Type B pancreatic cell (in vitro differentiated cells): ENCODE measurements around the gene HEG1. TPM values are rescaled to one million over a fixed set of nuclear protein-coding genes. Genes with fewer than 3 reads are reported as not detected.

Experiments used
- DNase-seq: peaks from one replicate; pipeline ENCODE4 v3.0.0; 2021; ENCODE audit warnings: mixed read lengths; ENCODE audit not compliant: unreplicated experiment; ENCODE audit errors: extremely low spot score
- H3K27ac Mint-ChIP-seq: 2 replicates; pipeline ENCODE4 v1.8.0; 2021; ENCODE audit warnings: mild to moderate bottlenecking, mixed read lengths
- H3K27me3 Mint-ChIP-seq: 2 replicates; pipeline ENCODE4 v1.8.0; 2021; ENCODE audit warnings: mixed read lengths
- H3K36me3 Mint-ChIP-seq: 2 replicates; pipeline ENCODE4 v1.8.0; 2021; ENCODE audit warnings: mixed read lengths
- H3K4me1 Mint-ChIP-seq: one replicate; pipeline ENCODE4 v1.8.0; 2021; ENCODE audit warnings: mixed read lengths; ENCODE audit not compliant: unreplicated experiment
- H3K4me3 Mint-ChIP-seq: 2 replicates; pipeline ENCODE4 v1.8.0; 2021; ENCODE audit warnings: mild to moderate bottlenecking, mixed read lengths
- H3K9me3 Mint-ChIP-seq: 2 replicates; pipeline ENCODE4 v1.8.0; 2021; ENCODE audit warnings: mixed read lengths
- total RNA-seq: library from RNA; stranded (reverse); gene quantifications from 2 replicates; pipeline ENCODE4 v1.2.1, GENCODE V29; 2021; ENCODE audit warnings: low replicate concordance
- TF ChIP-seq, protein P1 (sequence below): fragments of 200-600 bp; sonication (generic); conservative IDR thresholded peaks from 2 replicates; pipeline ENCODE4 v1.5.0; 2021; ENCODE audit warnings: antibody characterized with exemption, mild to moderate bottlenecking

HEG1 gene
- total RNA-seq, 1 donor from 2014 or later: 43.1 TPM

DNA sequence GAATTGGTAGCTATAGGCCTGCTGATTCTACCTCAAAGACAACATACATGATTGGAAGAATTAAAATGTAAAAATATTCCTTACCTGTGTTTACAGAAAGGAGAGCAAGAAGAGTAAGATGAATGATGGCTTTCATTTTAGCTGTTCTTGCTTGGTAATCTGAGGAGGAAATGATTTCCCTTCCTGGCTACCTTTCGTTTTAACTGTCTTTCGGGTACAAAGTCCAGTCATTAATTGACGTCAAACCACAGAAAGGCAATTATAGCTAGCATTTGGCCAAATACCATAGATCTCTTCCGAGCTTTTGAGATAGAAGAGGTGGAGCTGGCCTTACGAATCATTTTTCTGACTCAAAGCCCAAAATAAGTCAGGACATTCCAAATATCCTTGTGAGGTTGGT is 121.2 kb downstream of the HEG1 start, which contains the start of gene MUC13:
Gene MUC13 (minus strand): TSS at position 175 of the 400 bp plus-strand sequence. CDS start 39 bp downstream, at position 136.
- no peaks in the 10 kb centered on the region for H3K9me3 Mint-ChIP-seq
- H3K27ac Mint-ChIP-seq: peak within 1 kb of the TSS; percentile 30
- no peaks in the 10 kb centered on the region for H3K36me3 Mint-ChIP-seq
- DNase-seq: no peak
- TF ChIP-seq, protein P1, sequence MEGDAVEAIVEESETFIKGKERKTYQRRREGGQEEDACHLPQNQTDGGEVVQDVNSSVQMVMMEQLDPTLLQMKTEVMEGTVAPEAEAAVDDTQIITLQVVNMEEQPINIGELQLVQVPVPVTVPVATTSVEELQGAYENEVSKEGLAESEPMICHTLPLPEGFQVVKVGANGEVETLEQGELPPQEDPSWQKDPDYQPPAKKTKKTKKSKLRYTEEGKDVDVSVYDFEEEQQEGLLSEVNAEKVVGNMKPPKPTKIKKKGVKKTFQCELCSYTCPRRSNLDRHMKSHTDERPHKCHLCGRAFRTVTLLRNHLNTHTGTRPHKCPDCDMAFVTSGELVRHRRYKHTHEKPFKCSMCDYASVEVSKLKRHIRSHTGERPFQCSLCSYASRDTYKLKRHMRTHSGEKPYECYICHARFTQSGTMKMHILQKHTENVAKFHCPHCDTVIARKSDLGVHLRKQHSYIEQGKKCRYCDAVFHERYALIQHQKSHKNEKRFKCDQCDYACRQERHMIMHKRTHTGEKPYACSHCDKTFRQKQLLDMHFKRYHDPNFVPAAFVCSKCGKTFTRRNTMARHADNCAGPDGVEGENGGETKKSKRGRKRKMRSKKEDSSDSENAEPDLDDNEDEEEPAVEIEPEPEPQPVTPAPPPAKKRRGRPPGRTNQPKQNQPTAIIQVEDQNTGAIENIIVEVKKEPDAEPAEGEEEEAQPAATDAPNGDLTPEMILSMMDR: no peak
- peak within 1 kb of the TSS; percentile 17 for H3K4me3 Mint-ChIP-seq
- peaks cover 5% of the 10 kb centered on the region for H3K27me3 Mint-ChIP-seq
- peaks cover 10% of the 10 kb centered on the region for H3K4me1 Mint-ChIP-seq

DNA sequence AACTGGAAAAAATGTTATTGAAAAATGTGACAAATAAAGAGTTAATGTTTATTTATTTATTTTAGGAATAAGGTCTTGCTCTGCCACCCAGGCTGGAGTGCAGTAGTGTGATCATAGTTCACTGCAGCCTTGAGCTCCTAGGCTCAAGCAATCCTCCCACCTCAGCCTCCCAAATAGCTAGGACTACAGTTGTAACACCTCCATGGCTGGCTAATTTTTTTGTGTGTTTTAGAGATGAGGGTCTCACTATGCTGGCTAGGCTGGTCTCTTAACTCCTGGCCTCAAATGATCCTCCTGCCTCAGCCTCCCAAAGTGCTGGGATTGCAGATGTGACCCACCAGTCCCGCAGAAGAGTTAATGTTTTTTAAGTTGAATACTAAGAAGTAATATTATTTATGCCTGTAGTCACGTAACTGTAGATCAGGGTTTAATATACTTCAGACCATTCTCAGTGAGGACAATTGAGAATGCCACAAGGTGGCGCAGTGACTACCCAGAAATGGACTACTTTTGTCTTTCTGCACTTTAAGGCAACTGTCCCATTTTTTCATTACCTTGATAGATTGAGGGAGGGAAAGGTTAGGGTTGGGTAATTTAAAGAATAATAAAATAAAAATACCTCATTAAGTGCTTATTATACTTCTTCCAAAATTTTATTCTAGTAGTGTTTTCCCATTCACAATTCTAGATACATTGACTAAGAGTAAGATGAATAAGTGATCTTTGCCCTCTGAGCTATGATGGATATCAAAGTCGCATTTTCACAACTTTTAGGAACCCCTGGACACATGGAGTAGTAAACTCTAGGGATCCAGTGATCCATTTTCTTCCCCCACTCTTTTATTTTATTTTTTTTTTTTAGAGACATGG is 127.2 kb downstream of the HEG1 start:
- H3K27me3 Mint-ChIP-seq: peaks cover 9% of the 10 kb centered on the region
- H3K36me3 Mint-ChIP-seq: no peaks in the 10 kb centered on the region
- no peak overlapping the region for H3K27ac Mint-ChIP-seq
- H3K9me3 Mint-ChIP-seq: no peaks in the 10 kb centered on the region
- DNase-seq: no peak
- peaks cover 10% of the 10 kb centered on the region for H3K4me1 Mint-ChIP-seq
- TF ChIP-seq, protein P1: peak; percentile 87
- no peak overlapping the region for H3K4me3 Mint-ChIP-seq

DNA sequence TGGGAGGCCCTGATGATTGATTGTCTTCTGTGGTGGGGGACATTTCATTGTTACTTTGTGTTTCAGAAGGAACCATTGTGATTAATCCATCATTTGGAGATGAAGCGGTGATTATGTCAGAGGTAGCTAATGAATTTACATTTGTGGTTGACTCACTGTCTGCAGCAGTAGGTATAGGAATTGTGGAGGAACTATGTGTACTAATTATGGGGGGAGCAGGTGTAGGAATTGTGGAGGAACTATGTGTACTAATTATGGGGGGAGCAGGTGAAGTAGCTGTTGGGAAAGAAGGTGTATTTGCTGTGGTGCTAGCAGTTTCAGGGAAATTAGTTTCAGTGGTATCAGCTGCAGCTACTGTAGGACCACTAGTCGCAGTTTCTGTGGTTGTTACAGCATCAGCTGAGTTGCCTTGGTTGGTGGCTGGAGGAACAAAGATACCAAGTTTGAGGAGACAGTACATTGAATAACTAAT is 128.2 kb downstream of the HEG1 start:
- Mint-ChIP-seq H3K4me3 (no peak overlapping the region), H3K9me3 (no peaks in the 10 kb centered on the region), H3K36me3 (no peaks in the 10 kb centered on the region), H3K4me1 (peaks cover 5% of the 10 kb centered on the region), H3K27me3 (peaks cover 8% of the 10 kb centered on the region), H3K27ac (no peak overlapping the region)
- no peak for DNase-seq
- TF ChIP-seq, protein P1: no peak

- TF ChIP-seq, protein P1: no peak
- Mint-ChIP-seq H3K4me1 (peaks cover 5% of the 10 kb centered on the region), H3K36me3 (no peaks in the 10 kb centered on the region), H3K27me3 (peaks cover 7% of the 10 kb centered on the region), H3K27ac (no peak overlapping the region), H3K4me3 (no peak overlapping the region), H3K9me3 (no peaks in the 10 kb centered on the region)
- DNase-seq: no peak
Observed at GRCh38 chr3:124926426-124927101, 129.2 kb downstream of the HEG1 start.

DNA sequence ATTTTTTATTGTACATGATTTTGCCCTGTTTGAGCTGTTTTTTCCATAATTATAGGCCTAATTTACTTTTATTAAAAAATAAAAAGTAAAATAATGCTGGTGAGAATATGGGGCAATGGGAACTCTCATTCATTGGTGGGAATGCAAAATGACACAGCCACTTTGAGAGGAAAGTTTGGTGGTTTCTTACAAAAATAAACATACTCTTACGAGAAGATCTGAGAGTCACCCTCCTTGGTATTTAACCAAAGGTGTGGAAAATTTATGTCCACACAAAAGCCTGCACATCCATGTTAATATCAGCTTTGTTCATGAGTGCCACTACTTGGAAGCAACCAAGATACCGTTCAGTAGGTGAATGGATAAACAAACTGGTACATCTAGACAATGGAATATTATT is 131.1 kb downstream of the HEG1 start:
- no peaks in the 10 kb centered on the region for H3K9me3 Mint-ChIP-seq
- no peak overlapping the region for H3K27ac Mint-ChIP-seq
- TF ChIP-seq, protein P1: no peak
- no peaks in the 10 kb centered on the region for H3K36me3 Mint-ChIP-seq
- no peak overlapping the region for H3K4me3 Mint-ChIP-seq
- H3K27me3 Mint-ChIP-seq: peaks cover 7% of the 10 kb centered on the region
- DNase-seq: no peak
- no peaks in the 10 kb centered on the region for H3K4me1 Mint-ChIP-seq
